ENCODE results near the gene C16orf95.

The C16orf95 gene

DNA sequence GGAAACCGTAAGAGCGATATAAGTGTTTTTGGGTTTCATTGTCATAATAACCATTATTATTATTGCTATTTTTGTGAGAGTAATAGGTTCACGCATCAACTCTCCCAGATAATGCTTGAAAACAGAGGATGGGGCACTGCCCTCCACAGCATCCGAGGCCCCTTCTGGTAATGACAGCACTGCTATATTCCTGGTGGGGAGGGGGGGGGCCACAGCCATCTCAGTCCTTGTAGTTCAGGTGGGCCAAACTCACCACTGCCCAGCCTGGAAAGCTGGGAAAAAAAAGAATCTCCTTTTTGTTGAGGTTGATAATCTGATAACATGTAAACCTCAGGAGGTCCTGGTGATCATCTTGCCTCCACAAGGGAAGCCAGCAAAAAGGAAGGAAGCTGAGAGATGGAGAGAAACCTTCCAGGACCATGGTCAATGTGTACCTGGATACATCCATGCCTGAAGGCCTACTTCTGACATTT, 706 bp downstream of the C16orf95 start:
- DNase-seq (ENCODE audit: low read depth), result no peak

DNA sequence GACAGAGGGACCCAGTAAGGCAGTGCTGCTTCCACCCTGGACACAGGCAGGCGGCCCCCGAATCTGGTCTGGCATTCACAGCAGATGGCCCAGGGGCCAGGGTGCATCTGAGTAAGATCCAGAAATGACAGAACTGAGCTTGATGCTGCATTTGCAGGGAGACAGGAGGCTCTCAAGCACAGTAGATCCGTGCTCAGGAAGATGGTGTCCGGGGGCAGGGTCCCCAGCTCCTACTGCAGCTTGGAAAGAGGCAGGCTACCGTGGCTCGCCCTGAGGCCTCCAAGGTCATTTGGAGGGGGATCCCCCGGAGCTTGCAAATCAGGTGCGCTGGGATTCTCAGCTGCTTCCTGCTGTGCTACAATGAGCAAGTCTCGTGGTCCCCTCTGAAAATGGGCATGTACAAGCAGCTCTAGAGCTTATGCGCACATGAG, 2.2 kb downstream of the C16orf95 start:
- no peak for DNase-seq (ENCODE audit: low read depth)

DNA sequence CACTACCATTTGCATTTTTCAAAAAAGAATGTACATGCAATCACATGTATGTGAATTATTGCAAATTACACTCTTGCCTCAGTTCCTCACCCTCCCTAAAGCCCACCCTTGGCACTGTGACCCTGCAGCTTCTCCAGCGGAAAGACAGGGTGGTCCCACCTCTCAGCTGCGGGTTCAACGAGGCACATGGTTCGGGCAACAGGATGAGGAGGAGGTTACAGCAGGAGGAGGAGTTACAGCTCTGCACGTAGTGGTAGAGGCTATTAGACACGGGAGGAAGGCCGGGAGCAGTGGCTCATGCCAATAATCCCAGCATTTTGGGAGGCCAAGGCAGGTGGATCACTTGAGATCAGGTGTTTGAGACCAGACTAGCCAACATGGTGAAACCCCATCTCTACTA, 5.2 kb downstream of the C16orf95 start:
- DNase-seq (ENCODE audit: low read depth), result no peak

DNA sequence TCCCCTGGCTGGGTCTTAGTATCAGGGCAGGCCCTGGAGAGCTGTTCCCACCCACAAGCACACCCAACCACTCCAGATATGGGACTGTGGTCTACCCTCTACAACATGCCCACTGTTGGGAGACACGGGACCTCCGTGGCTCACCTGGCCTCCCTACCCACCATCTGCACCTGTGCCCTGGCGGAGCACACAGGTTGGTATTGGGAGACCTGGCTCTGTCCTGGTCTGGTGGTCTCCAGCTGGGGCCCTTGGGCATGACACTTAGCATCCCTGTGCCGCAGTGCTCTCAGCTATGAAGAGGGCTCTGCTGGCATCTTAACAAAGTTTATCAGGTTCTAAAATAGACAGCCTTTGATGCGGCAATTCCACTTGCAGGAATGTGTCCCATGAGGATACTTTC, 5.8 kb downstream of the C16orf95 start:
- DNase-seq (ENCODE audit: low read depth), result no peak

DNA sequence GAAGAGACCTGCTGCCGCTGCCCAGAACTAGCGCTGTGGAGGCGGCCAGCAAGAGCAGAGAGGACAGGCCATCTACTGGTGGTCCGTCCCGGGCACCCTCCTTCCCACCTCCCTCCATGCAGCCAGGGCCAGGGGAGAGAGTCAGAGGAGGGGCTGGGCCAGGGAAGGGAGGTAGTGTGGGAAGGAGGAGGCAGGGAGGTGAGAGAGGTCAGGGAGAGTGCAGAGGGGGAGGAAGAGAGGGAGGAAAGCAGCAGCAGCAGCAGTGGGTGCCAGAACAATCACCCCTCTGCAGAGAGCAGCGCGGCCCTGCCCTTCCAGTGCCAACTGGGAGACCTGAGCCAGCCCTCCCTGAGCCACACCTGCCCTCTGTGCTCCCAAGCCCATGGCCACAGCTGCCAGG, 6.6 kb downstream of the C16orf95 start:
- DNase-seq (ENCODE audit: low read depth), result no peak

DNA sequence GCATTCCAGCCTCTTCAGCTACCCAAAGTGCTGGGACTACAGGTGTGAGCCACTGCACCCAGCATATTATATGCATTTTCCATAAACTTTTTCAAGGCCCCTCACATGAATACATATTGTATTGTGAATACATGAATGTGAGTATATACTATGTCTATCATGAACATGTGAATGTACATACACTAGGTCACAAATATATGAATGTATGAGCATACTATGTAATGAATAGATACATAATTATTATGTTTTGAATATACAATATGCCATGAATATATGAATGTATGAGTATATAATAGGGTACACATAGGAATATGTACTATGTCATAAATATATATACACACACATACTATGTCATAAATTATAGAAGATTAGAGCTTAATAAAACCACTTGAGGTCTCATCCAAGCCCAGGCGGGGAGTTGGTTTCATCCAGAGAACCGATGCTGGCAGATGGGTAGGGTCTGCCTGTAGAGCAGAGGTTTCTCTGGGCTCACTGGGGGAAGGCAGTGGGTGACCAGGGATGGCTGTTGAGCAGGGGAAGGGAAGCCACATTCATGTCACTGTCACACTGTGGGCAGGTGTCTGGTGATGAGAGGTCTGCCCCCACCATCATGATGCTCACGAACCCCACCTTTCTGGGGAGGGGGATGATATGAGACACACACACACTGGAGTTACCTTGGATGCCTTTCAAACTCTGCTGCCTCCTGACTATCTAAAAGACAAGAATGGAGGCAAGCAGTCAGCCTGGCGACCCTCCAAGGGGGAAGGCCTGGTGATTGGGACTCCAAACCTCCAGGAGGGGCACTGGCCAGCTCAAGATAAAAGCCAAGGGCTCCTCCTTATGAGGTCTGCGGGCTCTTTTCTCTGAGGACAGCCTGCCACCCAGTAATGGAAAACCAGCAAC, 7.3 kb downstream of the C16orf95 start:
- DNase-seq (ENCODE audit: low read depth), result no peak

DNA sequence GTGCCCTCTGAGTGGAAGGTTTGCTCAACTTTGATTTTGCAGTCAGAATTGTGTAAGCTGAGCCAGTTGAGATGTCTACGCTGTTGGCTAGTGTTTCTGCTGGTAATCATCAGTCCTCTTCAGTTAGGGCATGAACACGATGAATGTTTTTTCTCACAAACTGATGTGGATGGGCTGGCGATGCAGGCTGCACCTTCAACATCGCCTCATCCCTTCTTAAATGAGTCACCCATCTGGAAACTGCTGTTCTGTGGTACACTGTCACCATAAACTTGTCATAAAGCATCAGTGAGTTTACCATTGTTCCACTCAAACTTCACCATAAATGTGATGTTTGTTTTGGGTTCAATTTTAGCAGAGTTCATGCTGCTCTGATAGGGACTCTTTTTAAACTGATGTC, 8.4 kb downstream of the C16orf95 start:
- DNase-seq (ENCODE audit: low read depth), result no peak

DNA sequence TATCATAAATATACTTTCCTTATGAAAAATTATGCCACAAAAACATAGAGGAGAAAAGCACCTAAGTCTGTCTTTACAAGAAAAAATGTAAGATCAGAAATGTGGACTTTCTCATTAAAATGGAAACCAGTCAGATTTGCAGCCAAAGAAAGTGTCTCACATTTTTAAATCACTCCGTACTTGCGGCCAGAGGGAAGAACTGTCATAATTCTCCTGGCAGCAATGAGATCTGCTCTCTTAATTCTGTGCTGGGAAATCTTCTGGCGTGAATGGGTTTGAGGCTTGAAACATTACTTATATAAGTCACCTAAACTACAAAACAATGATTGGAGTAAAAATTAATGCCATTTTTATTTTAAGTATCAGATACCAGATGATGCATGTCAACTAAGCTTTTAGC, 10.7 kb downstream of the C16orf95 start:
- DNase-seq (ENCODE audit: low read depth), result no peak

DNA sequence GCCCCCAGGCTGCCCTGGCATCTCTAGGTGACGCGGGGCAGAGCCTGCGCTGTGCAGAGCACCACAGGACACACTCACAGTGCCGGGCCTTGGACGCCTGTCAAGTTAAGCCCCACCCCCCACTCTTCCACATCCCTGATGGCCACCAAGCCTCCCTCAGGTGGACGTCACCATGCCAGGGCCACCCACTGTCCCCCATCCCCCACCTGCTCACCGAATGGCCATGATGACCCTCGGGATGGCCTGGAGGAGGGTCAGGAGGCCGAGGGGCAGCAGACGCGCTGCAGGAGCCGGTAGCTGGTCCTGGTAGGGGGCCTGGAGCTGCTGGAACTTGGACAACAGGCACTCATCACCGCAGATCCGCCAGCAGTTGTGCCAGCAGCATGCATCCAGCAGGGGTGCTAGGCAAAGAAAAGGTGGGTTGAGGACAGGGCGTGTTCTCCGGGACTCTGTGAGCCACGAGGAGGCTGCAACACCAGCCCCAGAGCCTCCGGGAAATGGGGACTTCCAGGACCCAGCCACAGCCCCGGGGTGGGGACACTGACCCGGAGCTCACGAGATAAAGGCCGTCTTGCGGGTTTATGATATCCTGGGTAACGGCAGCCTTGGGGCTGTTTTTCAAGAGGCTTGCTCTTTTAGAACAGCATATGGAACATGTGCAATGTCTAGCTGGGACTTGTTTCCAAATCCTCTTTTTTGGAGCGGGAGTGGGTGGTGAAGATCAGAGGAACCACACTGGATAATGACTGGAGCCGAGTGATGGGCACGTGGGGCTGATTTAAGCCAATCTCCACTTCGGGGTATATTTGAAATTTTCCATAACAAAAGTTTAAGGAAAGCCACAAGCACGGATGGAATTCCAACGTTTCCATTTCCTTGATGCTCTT, 11.4 kb downstream of the C16orf95 start:
- peak; percentile 36 for DNase-seq (ENCODE audit: low read depth)

DNA sequence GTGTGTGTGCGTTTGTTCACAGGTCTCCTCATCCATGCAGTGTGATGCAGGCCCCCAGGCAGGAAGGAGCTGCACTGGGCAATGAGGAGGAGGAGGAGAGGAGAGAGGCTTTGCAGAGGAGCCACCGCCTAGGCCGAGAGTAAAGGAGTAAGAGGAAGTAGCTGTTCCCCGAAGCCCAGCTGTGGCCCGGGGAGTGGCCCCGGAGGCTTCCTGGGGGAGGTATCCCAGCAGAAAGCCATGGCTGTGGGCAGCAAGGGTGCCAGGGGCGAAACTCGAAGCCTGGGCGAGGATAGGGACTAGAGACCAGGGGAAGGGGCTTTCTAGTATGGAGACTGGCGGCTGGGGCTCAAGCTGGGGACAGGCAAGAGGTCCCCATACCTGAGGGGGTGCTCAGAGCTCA, 12.2 kb downstream of the C16orf95 start:
- no peak for DNase-seq (ENCODE audit: low read depth)

DNA sequence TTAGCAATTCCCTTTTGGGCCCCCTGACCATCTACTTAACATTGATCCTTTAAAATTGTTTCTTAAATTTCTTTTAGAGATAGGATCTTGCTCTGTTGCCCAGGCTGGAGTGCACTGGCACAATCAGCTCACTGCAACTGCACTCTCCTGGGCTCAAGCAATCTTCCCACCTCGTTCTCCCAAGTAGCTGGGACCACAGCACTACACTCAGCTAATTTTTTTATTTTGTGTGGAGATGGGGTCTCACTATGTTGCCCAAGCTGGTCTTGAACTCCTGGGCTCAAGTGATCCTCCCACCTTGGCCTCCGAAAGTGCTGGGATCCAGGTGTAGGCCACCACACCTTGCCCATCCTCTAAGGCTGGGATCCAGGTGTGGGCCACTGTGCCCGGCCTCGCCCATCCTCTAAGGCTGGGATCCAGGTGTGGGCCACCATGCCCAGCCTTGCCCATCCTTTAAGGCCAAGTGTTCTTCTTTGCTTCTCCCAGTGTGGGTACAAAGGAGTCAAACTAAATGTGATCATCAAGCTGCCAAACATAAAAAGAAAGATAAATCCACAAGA, 13.2 kb downstream of the C16orf95 start:
- no peak for DNase-seq (ENCODE audit: low read depth)

DNA sequence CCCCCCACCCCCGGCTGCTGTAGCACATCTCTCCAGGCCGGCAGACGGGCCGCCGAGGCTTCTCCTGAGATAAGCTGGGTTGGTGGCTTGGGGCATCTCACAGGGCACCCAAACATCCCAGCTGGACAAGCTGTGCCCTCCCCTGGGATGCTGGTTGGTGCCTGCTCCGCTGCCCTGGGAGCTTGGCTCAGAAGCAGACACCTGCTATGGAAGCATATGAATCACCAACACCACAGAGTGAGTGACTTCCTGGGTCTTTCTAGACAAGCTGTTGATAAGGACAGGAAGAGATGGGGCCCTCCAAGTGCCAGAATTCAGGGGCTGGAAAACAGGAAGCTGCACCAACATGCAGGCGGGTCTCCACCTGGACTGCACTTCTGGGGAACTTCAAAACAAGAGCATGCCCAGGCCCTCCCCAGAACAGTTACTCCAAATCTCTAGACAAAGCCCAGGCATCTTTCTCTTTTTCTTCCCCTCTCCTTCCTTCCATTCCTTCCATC, 13.7 kb downstream of the C16orf95 start:
- DNase-seq (ENCODE audit: low read depth), result no peak

DNA sequence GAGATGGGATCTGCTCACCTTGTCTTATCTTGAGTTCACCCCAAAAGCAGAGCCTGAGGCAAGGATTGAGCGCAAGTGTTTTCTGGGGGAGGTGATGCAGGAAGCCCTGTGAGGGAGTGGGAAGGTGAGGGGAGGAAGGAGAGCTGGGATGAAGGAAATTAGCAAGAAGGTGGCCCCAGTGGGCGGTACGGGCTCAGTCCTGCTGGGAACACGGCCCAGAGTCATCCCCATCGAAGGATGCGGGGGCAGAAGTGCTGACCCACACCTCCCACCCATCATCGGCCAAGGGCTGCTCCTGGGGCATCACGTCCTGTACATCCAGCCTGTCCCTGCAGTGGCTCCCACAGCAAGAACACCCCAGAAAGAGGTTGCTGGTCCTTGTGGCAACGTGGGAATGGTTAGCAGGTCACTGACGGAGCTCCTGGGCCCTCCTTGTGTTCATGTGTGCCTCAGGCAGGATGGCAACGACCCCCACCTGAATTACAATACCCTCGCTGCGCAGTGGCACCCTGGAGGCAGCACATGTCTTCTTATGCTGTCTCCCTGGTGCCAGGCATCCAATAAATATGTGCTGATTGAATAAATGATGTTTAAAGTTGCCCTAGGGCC, 18.2 kb downstream of the C16orf95 start:
- DNase-seq (ENCODE audit: low read depth), result no peak

DNA sequence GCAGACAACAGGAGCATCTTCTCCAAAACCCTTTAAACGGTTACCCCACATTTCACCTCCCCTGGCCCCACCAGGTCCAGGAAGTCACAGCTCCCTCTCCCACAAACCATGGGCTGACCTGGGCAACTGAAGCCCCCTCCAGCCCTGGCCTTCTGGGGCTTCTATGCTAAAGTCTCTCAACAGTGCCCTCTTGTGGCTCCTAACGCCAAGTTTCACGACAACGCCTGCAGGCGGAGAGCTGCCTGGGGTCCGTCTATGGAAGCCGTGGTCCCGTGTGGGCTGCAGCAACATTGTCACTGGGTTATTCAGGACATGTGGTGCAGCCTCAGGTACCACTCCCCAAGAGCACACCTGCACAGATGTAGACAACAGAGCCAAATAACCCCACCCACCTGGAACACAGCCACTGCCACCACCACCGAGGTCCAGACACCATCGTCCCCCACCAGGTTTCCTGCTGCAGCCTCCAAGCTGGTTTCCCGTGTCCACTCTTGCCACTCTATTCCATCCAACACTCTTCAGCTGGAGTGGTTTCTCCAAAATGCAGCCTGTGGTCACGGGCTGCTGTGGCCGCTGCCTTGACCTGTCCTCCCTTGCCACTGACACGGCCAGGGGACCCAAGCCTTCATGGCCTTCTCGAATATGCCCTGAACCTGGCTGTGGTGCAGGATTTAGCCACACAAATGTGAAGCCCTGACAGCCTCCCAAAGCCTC, 19.1 kb downstream of the C16orf95 start:
- no peak for DNase-seq (ENCODE audit: low read depth)

DNA sequence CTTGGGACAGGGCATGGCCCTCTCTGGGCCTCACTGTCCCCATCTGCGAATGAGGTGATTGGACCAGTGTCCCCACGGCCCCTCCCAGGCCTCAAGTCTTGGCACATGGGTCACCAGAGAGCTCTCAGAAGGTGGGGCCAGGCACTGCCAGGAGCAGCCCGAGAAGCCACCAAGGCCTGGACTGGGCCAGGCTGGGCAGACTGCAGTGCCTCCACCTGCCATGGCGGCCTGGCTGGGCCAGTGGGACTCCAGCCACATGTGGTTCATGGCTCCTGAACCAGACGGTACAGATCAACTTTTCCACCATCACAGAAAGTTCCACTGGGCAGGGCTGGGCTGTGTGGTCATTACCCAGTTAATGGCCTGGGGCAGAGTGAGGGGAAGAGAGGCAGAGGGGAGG, 19.8 kb downstream of the C16orf95 start:
- DNase-seq (ENCODE audit: low read depth), result no peak

DNA sequence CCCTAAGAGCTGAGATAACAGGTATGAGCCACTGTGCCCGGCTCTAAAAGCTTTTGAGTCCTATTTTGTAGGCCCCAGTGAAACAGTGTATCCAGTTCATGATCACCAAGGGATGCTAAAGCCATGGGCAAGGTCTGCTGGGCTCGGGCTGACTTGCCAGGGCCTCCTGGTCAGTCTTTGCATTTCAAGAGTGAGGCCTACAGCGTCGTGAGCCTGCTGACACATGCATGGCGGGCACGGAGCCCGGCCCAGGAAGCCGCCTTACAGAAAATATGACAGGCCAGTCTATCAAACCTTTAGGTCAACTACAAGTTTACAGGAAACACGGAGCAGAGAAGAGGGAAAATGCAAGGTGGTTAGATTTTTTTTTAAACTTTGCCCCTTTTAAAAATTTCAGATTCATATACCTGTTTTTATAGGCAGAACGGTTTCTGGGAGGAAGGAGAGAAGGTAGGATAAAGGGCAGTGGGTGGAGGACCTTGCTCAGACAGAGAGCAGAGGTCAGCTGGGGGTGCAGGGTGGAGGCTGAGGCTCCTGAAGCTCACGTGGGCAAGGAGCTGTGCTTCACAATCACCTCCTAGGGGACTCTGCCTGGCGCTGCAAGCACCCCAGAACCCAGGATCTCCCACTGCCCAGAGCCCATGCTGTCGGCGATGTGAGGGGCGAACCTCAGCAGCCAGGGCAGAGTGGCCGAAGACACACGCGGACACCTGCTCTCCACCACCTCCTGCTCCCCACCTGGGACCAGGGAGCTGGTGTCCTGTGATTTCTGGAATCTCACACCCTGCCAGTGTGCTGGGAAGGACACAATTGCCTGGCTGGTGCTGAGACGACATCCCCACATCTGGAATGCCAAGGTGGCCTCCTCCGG, 21.3 kb downstream of the C16orf95 start:
- DNase-seq (ENCODE audit: low read depth), result no peak

DNA sequence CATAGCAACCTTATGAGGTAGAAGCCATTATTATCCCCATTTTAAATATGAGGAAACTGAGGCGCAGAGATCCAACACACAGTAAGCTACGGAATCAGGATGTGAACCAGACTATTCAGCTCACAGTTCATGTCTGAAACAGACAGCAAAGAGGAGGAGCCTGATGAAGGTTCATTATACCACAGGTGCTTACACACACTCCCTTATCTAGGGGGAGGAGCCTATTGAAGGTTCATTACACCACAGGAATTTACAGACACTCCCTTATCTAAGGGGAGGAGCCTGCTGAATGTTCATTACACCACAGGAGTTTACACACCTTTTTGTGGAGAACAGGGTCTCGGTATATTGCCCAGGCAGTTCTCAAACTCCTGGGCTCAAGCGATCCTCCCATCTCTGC, 21.9 kb downstream of the C16orf95 start:
- DNase-seq (ENCODE audit: low read depth), result no peak

DNA sequence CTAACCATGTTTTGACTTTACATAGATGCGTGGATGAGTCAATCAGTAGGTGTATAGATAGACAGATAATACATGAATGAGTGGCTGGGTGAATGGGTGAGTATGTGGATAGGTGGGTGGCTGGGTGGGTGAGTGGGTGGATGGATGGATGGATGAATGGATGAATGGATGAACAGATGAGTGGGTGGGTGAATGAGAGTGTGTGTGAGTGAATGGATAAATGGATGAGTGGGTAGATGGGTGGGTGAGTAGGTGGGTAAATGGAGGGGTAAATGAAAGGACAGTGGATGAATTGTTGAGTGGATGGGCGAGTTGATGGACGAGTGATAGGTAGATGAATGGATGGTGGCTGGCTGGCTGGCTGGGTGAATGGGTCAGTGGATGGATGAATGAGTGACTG, 23.2 kb downstream of the C16orf95 start:
- no peak for DNase-seq (ENCODE audit: low read depth)

DNA sequence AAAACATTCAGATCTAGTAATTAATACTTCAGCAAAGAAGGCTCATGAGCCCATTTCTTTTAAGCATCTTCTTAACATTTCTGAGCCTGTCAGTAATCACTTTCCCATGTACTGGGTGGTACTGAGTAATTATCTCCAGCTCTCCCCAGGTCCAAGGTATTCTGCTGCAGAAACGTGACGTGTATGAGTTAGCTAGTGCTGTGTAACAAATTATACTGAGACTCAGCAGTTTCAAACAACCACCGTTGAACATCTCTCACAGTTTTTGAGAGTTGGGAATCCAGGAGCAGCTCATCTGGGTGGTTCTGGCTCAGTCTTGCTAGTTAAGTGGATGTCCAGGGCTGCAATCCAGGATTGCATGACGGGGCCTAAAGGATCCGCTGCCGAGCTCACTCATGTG, 25.2 kb downstream of the C16orf95 start:
- no peak for DNase-seq (ENCODE audit: low read depth)

DNA sequence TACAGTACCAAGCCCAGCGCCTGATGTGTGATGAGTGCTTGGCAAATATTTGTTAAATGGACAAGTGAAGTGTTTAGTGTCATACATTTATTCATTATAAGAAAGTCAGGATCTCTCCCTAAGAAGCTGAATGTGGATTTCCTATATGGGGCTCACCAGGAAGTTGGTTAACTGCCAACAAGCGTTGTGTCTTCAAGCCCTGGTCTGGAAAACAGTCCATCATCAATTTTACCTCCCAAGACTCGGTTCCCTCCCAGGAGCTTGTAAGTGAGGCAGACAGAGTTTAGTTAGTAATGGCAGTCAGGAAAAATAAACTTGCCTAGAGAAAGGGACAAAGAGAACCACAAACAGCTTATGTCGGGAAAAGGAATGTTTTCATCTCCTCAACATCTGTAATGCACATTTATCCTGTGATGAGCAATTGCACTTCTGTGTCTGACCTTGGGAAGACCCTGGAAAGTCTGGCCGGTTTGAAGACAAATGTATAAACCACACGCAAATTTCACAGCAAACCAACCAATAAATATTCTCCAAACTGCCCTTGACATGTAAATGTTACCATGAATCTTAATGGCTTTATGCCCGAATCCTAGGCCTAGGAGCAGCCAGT, 28.3 kb downstream of the C16orf95 start:
- DNase-seq (ENCODE audit: low read depth), result no peak

Measured in stromal cell of bone marrow (primary cell).